Skeletal muscle cell (primary cell): Measurements from ENCODE around the gene GGA1.
A peak's percentile ranks its signal among the peaks of the same experiment; 100 is the strongest.
"Not testable (repeated sequence)": the region's sequence is repeated elsewhere in the genome, so short reads cannot be mapped to it uniquely, and the experiment has no call there.

ENCODE experiments used
- DNase-seq: peaks from one replicate; pipeline ENCODE4 v3.0.0-alpha.2; 2010; ENCODE audit warnings: low read depth
- H3K4me3 ChIP-seq: 2 replicates; pipeline ENCODE4 v1.5.1; 2011; ENCODE audit warnings: low read depth, mild to moderate bottlenecking, control low read depth, low read length, moderate library complexity

The GGA1 gene

GRCh38 chr22:37569921-37570660 is 38.5 kb upstream of the GGA1 start:
- H3K4me3 ChIP-seq = no peak overlapping the region
- DNase-seq = no peak

GRCh38 chr22:37570661-37570976 is 38.0 kb upstream of the GGA1 start:
- H3K4me3 ChIP-seq = no peak overlapping the region
- no peak for DNase-seq

- H3K4me3 ChIP-seq = no peak overlapping the region
- DNase-seq = no peak
Observed at GRCh38 chr22:37571258-37571991, 37.2 kb upstream of the GGA1 start.

- no peak overlapping the region for H3K4me3 ChIP-seq
- DNase-seq = no peak
Observed at GRCh38 chr22:37571992-37572373, 36.7 kb upstream of the GGA1 start.

GRCh38 chr22:37575490-37576003 is 33.1 kb upstream of the GGA1 start:
- no peak overlapping the region for H3K4me3 ChIP-seq
- no peak for DNase-seq

GRCh38 chr22:37578002-37578401 is 30.6 kb upstream of the GGA1 start:
- H3K4me3 ChIP-seq = no peak overlapping the region
- no peak for DNase-seq

- DNase-seq = no peak
- no peak overlapping the region for H3K4me3 ChIP-seq
Observed at GRCh38 chr22:37581504-37581903, 27.1 kb upstream of the GGA1 start.

- no peak for DNase-seq
- H3K4me3 ChIP-seq = no peak overlapping the region
Observed at GRCh38 chr22:37582526-37582925, 26.1 kb upstream of the GGA1 start.

- no peak for DNase-seq
- no peak overlapping the region for H3K4me3 ChIP-seq
Observed at GRCh38 chr22:37588546-37589215, 20.0 kb upstream of the GGA1 start.

GRCh38 chr22:37589636-37590035 is 19.0 kb upstream of the GGA1 start:
- DNase-seq = no peak
- H3K4me3 ChIP-seq = no peak overlapping the region

GRCh38 chr22:37591081-37591480 is 17.6 kb upstream of the GGA1 start:
- not testable (repeated sequence) for DNase-seq, H3K4me3 ChIP-seq

GRCh38 chr22:37591823-37592404 is 16.7 kb upstream of the GGA1 start:
- peak overlapping the region; percentile 27 for H3K4me3 ChIP-seq
- DNase-seq = no peak

GRCh38 chr22:37594237-37594636 is 14.4 kb upstream of the GGA1 start:
- H3K4me3 ChIP-seq = no peak overlapping the region
- DNase-seq = no peak

- no peak overlapping the region for H3K4me3 ChIP-seq
- DNase-seq = no peak
Observed at GRCh38 chr22:37599153-37599552, 9.5 kb upstream of the GGA1 start.

GRCh38 chr22:37601203-37601539 is 7.5 kb upstream of the GGA1 start:
- H3K4me3 ChIP-seq = no peak overlapping the region

GRCh38 chr22:37601540-37602442 is 6.8 kb upstream of the GGA1 start:
- no peak overlapping the region for H3K4me3 ChIP-seq
- DNase-seq = no peak

More at GRCh38 chr22:37601203-37601539, 7.5 kb upstream of the GGA1 start:
- no peak for DNase-seq

GRCh38 chr22:37602546-37603277 is 5.9 kb upstream of the GGA1 start:
- H3K4me3 ChIP-seq, DNase-seq: not testable (repeated sequence)

- no peak for DNase-seq
- H3K4me3 ChIP-seq = no peak overlapping the region
Observed at GRCh38 chr22:37604074-37604473, 4.6 kb upstream of the GGA1 start.

- no peak overlapping the region for H3K4me3 ChIP-seq
- DNase-seq = no peak
Observed at GRCh38 chr22:37604875-37605274, 3.8 kb upstream of the GGA1 start.
